Thyroid gland (tissue), 4 donors: Measurements from ENCODE around the gene NOA1.

Experiments
- CTCF ChIP-seq, 6 experiments: fragments of 200-600 bp in 3 of 6; fragments of 450-650 bp in 3 of 6; sonication (generic) in 3 of 6; IDR thresholded peaks; one replicate each; pipeline ENCODE4 v1.5.1; 2016 to 2019; ENCODE audit warnings: antibody characterized with exemption in 6 of 6, mild to moderate bottlenecking in 2 of 6, inconsistent platforms in 1 of 6, moderate library complexity in 1 of 6
- POLR2A ChIP-seq, 2 donors: fragments of 450-650 bp; IDR thresholded peaks; one replicate each; pipeline ENCODE4 v1.6.1; 2017; ENCODE audit warnings: antibody characterized with exemption in 2 of 2, mild to moderate bottlenecking in 2 of 2, moderate library complexity in 1 of 2

DNA sequence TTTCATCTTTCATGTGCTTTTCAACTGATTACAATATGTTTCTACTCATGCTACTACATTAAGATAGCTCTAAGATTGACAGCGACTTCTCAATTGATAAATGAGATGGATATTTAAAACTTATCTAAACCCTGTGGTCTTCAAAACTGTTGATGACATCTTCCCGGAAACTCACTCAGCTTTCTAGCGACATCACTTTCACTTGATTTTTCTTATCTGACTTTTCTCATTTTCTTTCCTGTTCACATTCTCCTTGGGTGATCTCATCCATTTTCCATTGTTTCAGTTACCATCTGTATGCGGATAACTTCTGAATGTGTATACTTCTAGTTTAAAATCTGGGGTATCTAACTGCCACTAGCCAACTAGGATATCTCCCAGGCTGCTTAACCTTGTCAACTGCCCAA, 4.4 kb upstream of the NOA1 start:
- TF ChIP-seq CTCF (IDR thresholded peaks at IDR 0.05) (no peak), POLR2A (IDR thresholded peaks at IDR 0.05) (no peak)
